H1 (cell line): ENCODE results near the gene SLC8A3. TPM values are rescaled to one million over a fixed set of nuclear protein-coding genes. Genes with fewer than 3 reads are reported as not detected.

Source experiments
- CTCF ChIA-PET: fragments of 300-600 bp; sonication (Branson Sonifier 250); formaldehyde crosslinking; loops from one replicate; lab custom pipeline; 2021; ENCODE audit not compliant: partially characterized antibody; lab: Charles Lee
- POLR2A ChIA-PET: fragments of 300-600 bp; sonication (Branson Sonifier 250); formaldehyde crosslinking; loops from one replicate; lab custom pipeline; 2021; ENCODE audit warnings: inconsistent platforms; ENCODE audit not compliant: partially characterized antibody; lab: Charles Lee
- DNase-seq, 2 experiments: peaks; one replicate each; pipeline versions ENCODE4 v3.0.0 to v3.0.0-alpha.2; 2010 to 2022; ENCODE audit warnings: low spot score in 2 of 2, low read depth in 1 of 2, mixed read lengths in 1 of 2
- FAIRE-seq: peaks from 2 replicates; lab custom pipeline; 2011; peaks lifted over from hg19 to GRCh38; lab: Jason Lieb, UNC
- H2AFZ ChIP-seq: 2 replicates; pipeline ENCODE4 v1.8.1; 2012; ENCODE audit warnings: low read length, inconsistent platforms
- H2AK5ac ChIP-seq: 2 replicates; pipeline ENCODE4 v1.6.1; 2013; ENCODE audit warnings: low read depth, low read length
- H2BK120ac ChIP-seq: replicated peaks from 2 replicates; pipeline ENCODE3; 2013; ENCODE audit warnings: low read depth, low read length, inconsistent platforms
- H2BK12ac ChIP-seq: 2 replicates; pipeline ENCODE4 v1.6.1; 2013; ENCODE audit warnings: low read depth, low read length
- H2BK15ac ChIP-seq: 2 replicates; pipeline ENCODE4 v1.6.1; 2013; ENCODE audit warnings: low read length
- H2BK20ac ChIP-seq: 2 replicates; pipeline ENCODE4 v1.6.1; 2013; ENCODE audit warnings: low read length
- H2BK5ac ChIP-seq: 2 replicates; pipeline ENCODE4 v1.6.1; 2013; ENCODE audit warnings: low read depth, low read length
- H3K14ac ChIP-seq: 2 replicates; pipeline ENCODE4 v1.6.1; 2013; ENCODE audit warnings: inconsistent platforms; ENCODE audit not compliant: insufficient read length
- H3K18ac ChIP-seq: 2 replicates; pipeline ENCODE4 v1.6.1; 2013; ENCODE audit warnings: low read length; ENCODE audit errors: extremely low read depth
- H3K23ac ChIP-seq: 2 replicates; pipeline ENCODE4 v1.6.1; 2013; ENCODE audit warnings: inconsistent platforms; ENCODE audit not compliant: insufficient read length
- H3K23me2 ChIP-seq: 2 replicates; pipeline ENCODE4 v1.6.1; 2013; ENCODE audit warnings: low read depth, low read length
- H3K27ac ChIP-seq: 2 replicates; pipeline ENCODE4 v1.6.1; 2011; ENCODE audit warnings: low read depth, low read length, inconsistent platforms
- H3K27me3 ChIP-seq, 4 experiments: replicated peaks in 1 of 4; 1 replicate in 1 of 4; 2 replicates in 3 of 4; pipeline versions ENCODE4 v1.6.1 to v1.8.1; 2011 to 2013; ENCODE audit warnings: low read length in 3 of 4, mild to moderate bottlenecking in 3 of 4, inconsistent platforms in 2 of 4, mixed read lengths in 2 of 4, moderate library complexity in 1 of 4; ENCODE audit not compliant: control insufficient read depth in 3 of 4, insufficient read depth in 3 of 4; ENCODE audit errors: extremely low read depth in 1 of 4
- H3K36me3 ChIP-seq, 4 experiments: 2 replicates each; pipeline versions ENCODE4 v1.6.1 to v1.8.1; 2011 to 2013; ENCODE audit warnings: mild to moderate bottlenecking in 4 of 4, low read length in 3 of 4, moderate library complexity in 2 of 4, control low read depth in 1 of 4, inconsistent platforms in 1 of 4; ENCODE audit not compliant: insufficient read depth in 4 of 4, control insufficient read depth in 2 of 4
- H3K4ac ChIP-seq: replicated peaks from 2 replicates; pipeline ENCODE3; 2013; ENCODE audit warnings: low read length, low read depth, mixed read lengths, inconsistent platforms; ENCODE audit not compliant: insufficient read length
- H3K4me1 ChIP-seq, 4 experiments: replicated peaks in 1 of 4; 1 replicate in 1 of 4; 2 replicates in 3 of 4; pipeline versions ENCODE4 v1.6.1 to v1.8.1; 2011 to 2013; ENCODE audit warnings: low read length in 3 of 4, inconsistent platforms in 2 of 4, mixed read lengths in 1 of 4; ENCODE audit not compliant: insufficient read depth in 4 of 4, control insufficient read depth in 3 of 4
- H3K4me2 ChIP-seq, 2 experiments: 2 replicates each; pipeline versions ENCODE4 v1.6.1 to v1.8.1; 2011 to 2013; ENCODE audit warnings: low read depth in 2 of 2, low read length in 2 of 2, control low read depth in 1 of 2, inconsistent platforms in 1 of 2, mild to moderate bottlenecking in 1 of 2; ENCODE audit not compliant: insufficient read depth in 1 of 2
- H3K4me3 ChIP-seq, 4 experiments: fragments of 200-600, 300-600 bp in 1 of 4; sonication (generic), shearing (Covaris generic), sonication (Bioruptor Twin) in 1 of 4; 2 replicates each; pipeline versions ENCODE4 v1.5.1 to v1.8.1; 2011 to 2016; ENCODE audit warnings: low read length in 4 of 4, low read depth in 3 of 4, control low read depth in 2 of 4, inconsistent platforms in 2 of 4, mild to moderate bottlenecking in 2 of 4, mixed read lengths in 1 of 4, moderate library complexity in 1 of 4; ENCODE audit not compliant: insufficient read depth in 2 of 4; ENCODE audit errors: extremely low read depth in 1 of 4
- H3K56ac ChIP-seq: replicated peaks from 2 replicates; pipeline ENCODE3; 2013; ENCODE audit warnings: low read depth, mild to moderate bottlenecking, mixed read lengths, low read length, inconsistent platforms; ENCODE audit not compliant: insufficient read length
- H3K79me1 ChIP-seq: 2 replicates; pipeline ENCODE4 v1.6.1; 2013; ENCODE audit warnings: low read depth, low read length, control low read depth
- H3K79me2 ChIP-seq, 2 experiments: 2 replicates each; pipeline versions ENCODE4 v1.6.1 to v1.8.1; 2012 to 2013; ENCODE audit warnings: low read length in 2 of 2, mild to moderate bottlenecking in 2 of 2, inconsistent platforms in 1 of 2; ENCODE audit not compliant: insufficient read depth in 2 of 2, control insufficient read depth in 1 of 2
- H3K9ac ChIP-seq, 4 experiments: replicated peaks in 1 of 4; 1 replicate in 1 of 4; 2 replicates in 3 of 4; pipeline versions ENCODE4 v1.6.1 to v1.8.1; 2011 to 2013; ENCODE audit warnings: low read depth in 3 of 4, low read length in 3 of 4, control low read depth in 2 of 4, mild to moderate bottlenecking in 2 of 4, moderate library complexity in 2 of 4, inconsistent platforms in 1 of 4; ENCODE audit errors: extremely low read depth in 1 of 4
- H3K9me3 ChIP-seq, 2 experiments: 2 replicates each; pipeline versions ENCODE4 v1.6.1 to v1.8.1; 2012 to 2013; ENCODE audit warnings: mild to moderate bottlenecking in 2 of 2, moderate library complexity in 2 of 2, control low read depth in 1 of 2, inconsistent platforms in 1 of 2, low read depth in 1 of 2, low read length in 1 of 2, mixed read lengths in 1 of 2; ENCODE audit not compliant: insufficient read depth in 2 of 2
- H4K20me1 ChIP-seq, 2 experiments: replicated peaks in 1 of 2; 2 replicates each; pipeline versions ENCODE3 to v1.8.1; 2011 to 2013; ENCODE audit warnings: inconsistent platforms in 2 of 2, low read length in 2 of 2, mild to moderate bottlenecking in 1 of 2; ENCODE audit not compliant: insufficient read depth in 2 of 2, control insufficient read depth in 1 of 2
- H4K5ac ChIP-seq: 2 replicates; pipeline ENCODE4 v1.6.1; 2013; ENCODE audit warnings: low read length, low read depth, mixed read lengths, inconsistent platforms; ENCODE audit not compliant: insufficient read length
- H4K8ac ChIP-seq: 2 replicates; pipeline ENCODE4 v1.8.0; 2013; ENCODE audit warnings: mild to moderate bottlenecking, moderate library complexity, low read length, inconsistent platforms; ENCODE audit not compliant: insufficient read depth; ENCODE audit errors: extremely low read depth
- H4K91ac ChIP-seq: replicated peaks from 2 replicates; pipeline ENCODE3; 2013; ENCODE audit warnings: low read length, mixed read lengths, inconsistent platforms; ENCODE audit not compliant: insufficient read length
- CREB1 ChIP-seq: IDR thresholded peaks from 2 replicates; pipeline ENCODE4 v1.6.1; 2012; ENCODE audit warnings: inconsistent platforms
- CTBP2 ChIP-seq: IDR thresholded peaks from 2 replicates; pipeline ENCODE4 v1.7.0; 2011; ENCODE audit warnings: borderline replicate concordance, mild to moderate bottlenecking, moderate library complexity, mixed read lengths, low read length; ENCODE audit not compliant: insufficient read depth, insufficient read length
- HDAC2 ChIP-seq, 2 experiments: fragments of 300-600 bp in 1 of 2; sonication (generic) in 1 of 2; IDR thresholded peaks; 2 replicates each; pipeline ENCODE4 v1.6.1; 2011 to 2012; ENCODE audit warnings: low read depth in 2 of 2, low read length in 2 of 2, mild to moderate bottlenecking in 2 of 2, moderate library complexity in 2 of 2, borderline replicate concordance in 1 of 2, inconsistent platforms in 1 of 2
- JUN ChIP-seq: IDR thresholded peaks from 2 replicates; pipeline ENCODE4 v1.6.1; 2011; ENCODE audit warnings: low read depth, mild to moderate bottlenecking, improper control_type of control experiment, low read length
- KDM4A ChIP-seq: IDR thresholded peaks from one replicate; pipeline ENCODE4 v1.7.1; 2012; ENCODE audit warnings: low read depth, mild to moderate bottlenecking, moderate library complexity, low read length, inconsistent platforms; ENCODE audit not compliant: severe bottlenecking
- SIN3A ChIP-seq, 2 experiments: IDR thresholded peaks in 1 of 2; conservative IDR thresholded peaks in 1 of 2; 2 replicates each; pipeline ENCODE4 v1.6.1; 2011 to 2012; ENCODE audit warnings: low read length in 2 of 2, improper control_type of control experiment in 1 of 2, low read depth in 1 of 2, mild to moderate bottlenecking in 1 of 2
- WGBS, 2 experiments: shearing (Covaris generic) in 1 of 2; methylation state at CpG; one replicate each; pipeline versions ENCODE4 v1.1.6 to v1.1.7; 2013 to 2015; ENCODE audit warnings: low lambda C conversion rate in 2 of 2, mixed read lengths in 2 of 2, inconsistent platforms in 1 of 2, low coverage in 1 of 2, missing lambda C conversion rate in 1 of 2; ENCODE audit not compliant: insufficient replicate concordance in 2 of 2, insufficient coverage in 1 of 2, insufficient read length in 1 of 2; ENCODE audit errors: extremely low coverage in 1 of 2, missing lambda C conversion rate in 1 of 2; 5-methylcytosine and 5-hydroxymethylcytosine counted together
- polyA plus RNA-seq, 7 experiments: library from polyadenylated mRNA; depleted of rRNA in 3 of 7; stranded (reverse) in 5 of 7; unstranded in 2 of 7; fragments of >200 nt in 5 of 7; fragments of 200-250 nt in 2 of 7; gene quantifications; 1 replicate in 5 of 7; 2 replicates in 1 of 7; 4 replicates in 1 of 7; pipeline versions ENCODE4 v1.2.1 to v1.2.3, GENCODE V29; 2011 to 2013; ENCODE audit warnings: missing spikeins in 2 of 7, mixed read lengths in 2 of 7
- total RNA-seq: library from RNA; stranded (reverse); fragmentation: NEBNext Ultra II Directional; extraction: Animal tissue kit (Norgen Biotek cat#: 25700); gene quantifications from 2 replicates; pipeline ENCODE4 v1.2.1, GENCODE V29; 2021
- TF ChIP-seq, protein P1 (sequence below): IDR thresholded peaks from 2 replicates; pipeline ENCODE4 v1.6.1; 2012; ENCODE audit warnings: inconsistent platforms

SLC8A3 gene
- total and polyA plus RNA-seq, 2 of the 8 experiments (the other 6 are each of a cell fraction or from before 2014, with no cell fraction given), result 0.38 to 1.1 TPM

DNA sequence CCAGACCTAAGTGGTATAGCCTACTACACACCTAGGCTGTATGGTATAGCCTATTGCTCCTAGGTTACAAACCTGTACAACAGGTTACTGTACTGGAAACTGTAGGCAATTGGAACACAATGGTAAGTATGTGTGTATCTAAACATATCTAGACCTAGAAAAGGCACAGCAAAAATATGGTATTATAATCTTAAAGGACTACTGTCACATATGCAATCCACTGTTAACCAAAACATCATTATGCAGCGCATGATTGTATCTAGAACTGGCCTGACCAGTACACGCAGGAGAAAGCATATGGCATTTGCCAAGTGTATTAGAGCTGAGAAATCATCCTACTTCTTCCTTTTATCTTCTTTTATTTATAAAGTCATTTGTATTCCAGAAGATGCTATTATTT, 75.5 kb downstream of the SLC8A3 start:
- Histone ChIP-seq H3K4ac (no peak overlapping the region), H3K36me3 (no peaks in the 10 kb centered on the region), H2BK20ac (no peak overlapping the region), H3K27me3 (no peaks in the 10 kb centered on the region), H4K20me1 (no peaks in the 10 kb centered on the region), H3K18ac (no peak overlapping the region), H3K23me2 (no peaks in the 10 kb centered on the region), H3K9ac (no peak overlapping the region), H3K23ac (no peak overlapping the region), H2AFZ (no peak overlapping the region), H2BK15ac (no peak overlapping the region), H3K4me3 (no peak overlapping the region), H4K91ac (no peak overlapping the region), H3K4me1 (peaks cover 0 to 4% (median 2%) of the 10 kb centered on the region in 4 experiments; a peak in 4 of 7 replicates), H2AK5ac (no peak overlapping the region), H3K4me2 (no peak overlapping the region), H2BK5ac (no peak overlapping the region), H4K5ac (no peak overlapping the region), H3K9me3 (no peaks in the 10 kb centered on the region), H3K56ac (no peak overlapping the region), H2BK120ac (no peak overlapping the region), H4K8ac (no peak overlapping the region), H3K79me1 (no peaks in the 10 kb centered on the region), H3K79me2 (no peaks in the 10 kb centered on the region), H3K27ac (no peak overlapping the region), H3K14ac (no peak overlapping the region), H2BK12ac (no peak overlapping the region)
- ChIA-PET CTCF (interaction anchor here (0.6 to 1.0 kb wide), 2 partner anchors 16 to 603 kb away, joined by 3 to 4 read pairs; no protein-coding TSS in a partner anchor), POLR2A (no interaction called here)
- WGBS, 2 experiments, result 87% methylated on average over 2 of the region's 2 CpGs; no CpG with 5 or more reads in 1 of the 2 experiments
- FAIRE-seq (no peak), DNase-seq (no peak)
- TF ChIP-seq KDM4A (no peak), SIN3A (conservative IDR thresholded peaks at IDR 0.05 in 1 of 2, IDR thresholded peaks at IDR 0.05 in 1 of 2; ENCODE audit: low read depth in 1 of 2, low read length in 2 of 2) (no peak), CTBP2 (no peak), JUN (no peak), HDAC2 (IDR thresholded peaks at IDR 0.05; ENCODE audit: borderline replicate concordance in 1 of 2, low read depth in 2 of 2, low read length in 2 of 2) (no peak), CREB1 (no peak)
- TF ChIP-seq, protein P1, sequence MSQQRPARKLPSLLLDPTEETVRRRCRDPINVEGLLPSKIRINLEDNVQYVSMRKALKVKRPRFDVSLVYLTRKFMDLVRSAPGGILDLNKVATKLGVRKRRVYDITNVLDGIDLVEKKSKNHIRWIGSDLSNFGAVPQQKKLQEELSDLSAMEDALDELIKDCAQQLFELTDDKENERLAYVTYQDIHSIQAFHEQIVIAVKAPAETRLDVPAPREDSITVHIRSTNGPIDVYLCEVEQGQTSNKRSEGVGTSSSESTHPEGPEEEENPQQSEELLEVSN, result no peak
